Tibial nerve (tissue), 4 donors: ENCODE measurements around the gene NFAT5. TPM values are rescaled to one million over a fixed set of nuclear protein-coding genes. Genes with fewer than 3 reads are reported as not detected.

Experiments used
- DNase-seq, 2 donors: peaks; one replicate each; pipeline ENCODE4 v3.0.0-alpha.2; 2019; ENCODE audit warnings: low spot score in 2 of 2
- H3K27ac ChIP-seq, 4 donors: fragments of 200-600 bp; sonication (generic) in 3 of 4; one replicate each; pipeline ENCODE4 v1.5.1; 2017 to 2019; ENCODE audit warnings: mild to moderate bottlenecking in 1 of 4
- H3K27me3 ChIP-seq, 2 donors: fragments of 200-600 bp; sonication (generic) in 1 of 2; one replicate each; pipeline versions ENCODE4 v1.5.1 to v1.6.0; 2017 to 2019
- H3K36me3 ChIP-seq, 3 donors: fragments of 200-600 bp; sonication (generic); one replicate each; pipeline ENCODE4 v1.5.1; 2018 to 2019
- H3K4me1 ChIP-seq, 4 donors: fragments of 200-600 bp; sonication (generic) in 3 of 4; one replicate each; pipeline ENCODE4 v1.5.1; 2017 to 2019
- H3K4me3 ChIP-seq, 4 donors: fragments of 200-600 bp; sonication (generic) in 3 of 4; one replicate each; pipeline ENCODE4 v1.5.1; 2017 to 2019; ENCODE audit warnings: mild to moderate bottlenecking in 1 of 4, moderate library complexity in 1 of 4
- H3K9me3 ChIP-seq, 4 donors: fragments of 200-600 bp; sonication (generic) in 3 of 4; one replicate each; pipeline ENCODE4 v1.5.1; 2017 to 2019
- EP300 ChIP-seq, 2 donors: sonication (generic); formaldehyde crosslinking; IDR thresholded peaks; one replicate each; pipeline ENCODE4 v1.6.1; 2017; ENCODE audit warnings: antibody characterized with exemption in 2 of 2, mild to moderate bottlenecking in 1 of 2
- POLR2A ChIP-seq, 2 donors: fragments of 450-650 bp; IDR thresholded peaks; one replicate each; pipeline ENCODE4 v1.6.1; 2017; ENCODE audit warnings: antibody characterized with exemption in 2 of 2, mild to moderate bottlenecking in 2 of 2, moderate library complexity in 2 of 2
- WGBS, 2 donors: methylation state at CpG; one replicate each; pipeline ENCODE4 v1.1.5; 2018; 5-methylcytosine and 5-hydroxymethylcytosine counted together
- total RNA-seq, 4 donors: library from RNA; depleted of rRNA; stranded (reverse); fragments of >200 nt; gene quantifications; one replicate each; pipeline ENCODE4 v1.1.0, GENCODE V29; 2016
- TF ChIP-seq, protein P1 (sequence below), 5 experiments: fragments of 200-600 bp in 3 of 5; fragments of 450-650 bp in 2 of 5; sonication (generic) in 3 of 5; IDR thresholded peaks; one replicate each; pipeline ENCODE4 v1.5.1; 2016 to 2019; ENCODE audit warnings: antibody characterized with exemption in 5 of 5, mild to moderate bottlenecking in 3 of 5, moderate library complexity in 2 of 5

Gene NFAT5
- total RNA-seq, 4 donors from 2014 or later, result 53.2 to 61.4 (median 57.5) TPM

DNA sequence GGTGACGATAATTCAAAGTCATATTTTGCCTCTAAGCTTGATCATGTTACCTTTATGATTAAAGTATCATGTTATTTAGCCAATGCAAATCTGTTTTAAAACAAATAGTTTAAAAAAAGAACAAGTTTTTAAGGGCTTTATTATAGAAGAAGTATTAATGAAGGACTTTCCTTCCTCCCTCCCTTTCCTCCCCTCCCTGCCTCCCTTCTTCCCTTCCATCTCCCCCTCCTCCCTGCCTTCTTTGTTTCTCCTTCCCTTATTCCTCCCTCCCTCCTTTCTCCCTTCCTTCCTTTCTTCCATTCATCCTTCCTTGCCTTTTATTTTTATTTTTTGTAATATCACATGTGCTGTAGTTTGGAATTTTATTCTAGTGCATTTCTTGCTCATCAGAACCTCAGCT lies 134.1 kb downstream of the NFAT5 start:
- Histone ChIP-seq H3K36me3 (peaks cover 0 to 25% (median 0%) of the 10 kb centered on the region in 3 donors), H3K4me3 (no peak overlapping the region), H3K27me3 (no peaks in the 10 kb centered on the region), H3K9me3 (no peaks in the 10 kb centered on the region), H3K27ac (no peak overlapping the region), H3K4me1 (peaks cover 0 to 5% (median 0%) of the 10 kb centered on the region in 4 donors)
- WGBS, 2 donors, result 89 to 98% methylated on average over 1 of the region's 1 CpG
- TF ChIP-seq, protein P1, sequence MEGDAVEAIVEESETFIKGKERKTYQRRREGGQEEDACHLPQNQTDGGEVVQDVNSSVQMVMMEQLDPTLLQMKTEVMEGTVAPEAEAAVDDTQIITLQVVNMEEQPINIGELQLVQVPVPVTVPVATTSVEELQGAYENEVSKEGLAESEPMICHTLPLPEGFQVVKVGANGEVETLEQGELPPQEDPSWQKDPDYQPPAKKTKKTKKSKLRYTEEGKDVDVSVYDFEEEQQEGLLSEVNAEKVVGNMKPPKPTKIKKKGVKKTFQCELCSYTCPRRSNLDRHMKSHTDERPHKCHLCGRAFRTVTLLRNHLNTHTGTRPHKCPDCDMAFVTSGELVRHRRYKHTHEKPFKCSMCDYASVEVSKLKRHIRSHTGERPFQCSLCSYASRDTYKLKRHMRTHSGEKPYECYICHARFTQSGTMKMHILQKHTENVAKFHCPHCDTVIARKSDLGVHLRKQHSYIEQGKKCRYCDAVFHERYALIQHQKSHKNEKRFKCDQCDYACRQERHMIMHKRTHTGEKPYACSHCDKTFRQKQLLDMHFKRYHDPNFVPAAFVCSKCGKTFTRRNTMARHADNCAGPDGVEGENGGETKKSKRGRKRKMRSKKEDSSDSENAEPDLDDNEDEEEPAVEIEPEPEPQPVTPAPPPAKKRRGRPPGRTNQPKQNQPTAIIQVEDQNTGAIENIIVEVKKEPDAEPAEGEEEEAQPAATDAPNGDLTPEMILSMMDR (IDR thresholded peaks at IDR 0.05), result no peak
- no peak for TF ChIP-seq POLR2A (IDR thresholded peaks at IDR 0.05)
- no peak for TF ChIP-seq EP300 (IDR thresholded peaks at IDR 0.05)
- DNase-seq, result no peak

DNA sequence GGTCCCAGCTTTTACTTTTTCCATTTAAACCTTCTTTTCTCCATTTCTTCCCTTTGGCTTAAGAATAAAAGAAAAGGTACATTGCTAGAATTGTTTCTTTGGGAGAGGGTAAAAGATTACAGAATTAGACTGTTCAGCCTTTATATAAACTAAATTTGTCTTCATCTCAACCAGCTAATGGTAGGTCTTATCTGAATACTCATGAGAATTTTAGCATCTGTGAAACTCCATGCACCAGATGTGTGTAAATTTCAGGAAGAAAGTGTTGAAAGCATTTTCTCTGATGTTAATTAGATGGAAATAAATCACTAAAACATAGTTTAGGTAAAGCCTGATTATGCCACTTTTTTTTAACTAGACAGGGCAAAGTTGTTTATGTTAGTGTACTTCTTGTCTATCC lies 135.7 kb downstream of the NFAT5 start:
- no peak for DNase-seq
- Histone ChIP-seq H3K27ac (no peak overlapping the region), H3K4me3 (no peak overlapping the region), H3K36me3 (peaks cover 0 to 10% (median 0%) of the 10 kb centered on the region in 3 donors), H3K9me3 (no peaks in the 10 kb centered on the region), H3K27me3 (no peaks in the 10 kb centered on the region), H3K4me1 (peaks cover 0 to 9% (median 0%) of the 10 kb centered on the region in 4 donors)
- TF ChIP-seq EP300 (IDR thresholded peaks at IDR 0.05) (no peak), POLR2A (IDR thresholded peaks at IDR 0.05) (no peak)
- TF ChIP-seq, protein P1 (IDR thresholded peaks at IDR 0.05), result no peak

DNA sequence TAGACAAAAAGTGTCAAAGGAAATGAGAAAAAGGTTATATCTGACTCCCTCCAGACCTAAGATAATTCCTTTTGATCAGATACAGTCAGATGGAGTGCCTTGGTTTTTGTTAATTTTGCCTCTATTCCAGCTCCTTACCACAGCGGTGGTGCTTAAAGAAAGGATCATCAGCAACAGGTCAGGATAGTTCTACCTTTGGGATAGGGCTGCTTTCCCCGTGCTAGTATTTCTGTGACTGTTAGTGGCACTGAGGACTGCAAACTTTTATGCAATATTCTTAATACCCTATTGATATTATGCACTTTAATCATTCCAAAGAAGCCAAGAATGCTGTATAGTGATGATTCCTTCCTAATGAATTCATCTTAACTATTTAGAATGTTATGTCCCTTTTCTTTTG lies 136.1 kb downstream of the NFAT5 start:
- no peak for TF ChIP-seq EP300 (IDR thresholded peaks at IDR 0.05)
- TF ChIP-seq, protein P1 (IDR thresholded peaks at IDR 0.05), result no peak
- no peak for TF ChIP-seq POLR2A (IDR thresholded peaks at IDR 0.05)
- Histone ChIP-seq H3K9me3 (no peaks in the 10 kb centered on the region), H3K27ac (no peak overlapping the region), H3K4me1 (peaks cover 0 to 11% (median 0%) of the 10 kb centered on the region in 4 donors), H3K4me3 (no peak overlapping the region), H3K36me3 (peaks cover 0 to 8% (median 0%) of the 10 kb centered on the region in 3 donors), H3K27me3 (no peaks in the 10 kb centered on the region)
- no peak for DNase-seq
- WGBS, 2 donors, result 80 to 89% methylated on average over 2 of the region's 2 CpGs

DNA sequence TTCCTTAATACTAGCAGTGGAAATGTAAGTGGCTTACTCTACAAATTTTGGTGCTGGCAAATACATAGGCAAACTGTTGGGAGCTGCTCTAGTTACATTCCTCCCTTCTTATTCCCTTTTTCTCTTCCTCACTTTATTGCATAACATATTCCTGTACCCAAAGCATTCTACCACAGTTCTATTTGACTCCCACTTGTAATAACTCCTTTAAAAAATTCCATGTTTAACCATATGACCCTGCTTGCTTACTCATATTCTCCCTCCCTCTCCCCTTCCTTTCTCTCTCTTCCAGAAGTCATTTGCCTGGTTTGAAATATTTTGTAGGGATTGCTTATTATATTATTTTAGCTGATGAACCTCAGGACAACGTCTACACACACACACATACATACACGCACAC lies 137.9 kb downstream of the NFAT5 start:
- peaks cover 0 to 11% (median 0%) of the 10 kb centered on the region in 4 donors for H3K4me1 ChIP-seq
- H3K4me3 ChIP-seq, result no peak overlapping the region
- no peak overlapping the region for H3K27ac ChIP-seq
- peaks cover 0 to 9% (median 0%) of the 10 kb centered on the region in 3 donors for H3K36me3 ChIP-seq
- DNase-seq, result no peak
- 61 to 74% methylated on average over 2 of the region's 2 CpGs for WGBS, 2 donors
- H3K27me3 ChIP-seq, result no peaks in the 10 kb centered on the region
- H3K9me3 ChIP-seq, result no peaks in the 10 kb centered on the region
- TF ChIP-seq POLR2A (IDR thresholded peaks at IDR 0.05), result no peak
- TF ChIP-seq, protein P1 (IDR thresholded peaks at IDR 0.05), result no peak
- no peak for TF ChIP-seq EP300 (IDR thresholded peaks at IDR 0.05)

DNA sequence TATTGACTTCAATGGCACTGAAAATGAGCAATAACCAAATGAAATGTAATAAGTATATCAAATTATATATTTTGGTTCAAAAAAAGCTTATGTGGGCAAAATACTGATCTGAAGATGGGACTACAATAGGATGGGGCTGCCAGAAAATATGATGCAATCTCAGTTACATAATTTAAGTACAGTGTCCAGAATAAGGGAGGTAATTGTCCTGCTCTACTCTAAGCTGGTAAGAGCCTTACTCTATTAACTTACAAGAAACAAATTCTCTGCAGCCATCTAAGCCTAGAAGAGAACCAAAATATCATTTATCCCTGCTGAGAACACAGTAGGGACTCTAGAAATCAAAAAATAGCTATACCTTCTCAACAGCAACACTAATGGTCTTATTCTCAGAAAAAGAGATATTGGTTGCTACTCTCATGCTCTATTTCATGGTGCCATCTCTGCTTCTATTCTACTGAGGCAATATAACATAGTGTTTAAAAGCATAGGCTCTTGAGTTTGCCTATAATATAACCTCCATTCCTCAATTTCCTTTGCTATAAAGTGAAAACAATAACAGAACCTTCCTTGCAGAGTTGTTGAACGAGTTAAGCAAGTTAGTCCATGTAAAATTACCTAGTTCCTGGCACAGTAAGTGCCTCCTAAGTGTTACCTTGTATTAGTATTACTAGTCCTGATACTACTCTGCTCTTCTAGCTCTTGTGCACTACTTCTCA lies 140.6 kb downstream of the NFAT5 start:
- Histone ChIP-seq H3K27me3 (no peaks in the 10 kb centered on the region), H3K4me3 (no peak overlapping the region), H3K9me3 (no peaks in the 10 kb centered on the region), H3K36me3 (peaks cover 0 to 11% (median 0%) of the 10 kb centered on the region in 3 donors), H3K4me1 (peaks cover 0 to 24% (median 0%) of the 10 kb centered on the region in 4 donors), H3K27ac (no peak overlapping the region)
- peak in 1 of 2 donors; percentile 40 for DNase-seq
- WGBS, 2 donors, result 67 to 92% methylated on average over 1 of the region's 1 CpG
- TF ChIP-seq POLR2A (IDR thresholded peaks at IDR 0.05), result no peak
- TF ChIP-seq, protein P1 (IDR thresholded peaks at IDR 0.05), result no peak
- no peak for TF ChIP-seq EP300 (IDR thresholded peaks at IDR 0.05)
